NCI-H2196 treated with DMSO at 0.1 percent for 48 hours (cell line): ENCODE data around the gene C14orf93.

Experiments used
- DNase-seq: peaks from one replicate; lab custom pipeline; 2025; ENCODE audit not compliant: unreplicated experiment; lab: John Stamatoyannopoulos, UW

Gene C14orf93

GRCh38 chr14:23009939-23010726, at the start of gene C14orf93:
C14orf93 (minus strand) TSS chr14:23010143; CDS start chr14:22999023, 11,120 bp downstream.
- DNase-seq, result peak; percentile 60

- DNase-seq, result no peak
These were observed 48.9 kb upstream of the C14orf93 start for GRCh38 chr14:23058654-23059504.

- DNase-seq, result no peak
These were observed 48.1 kb upstream of the C14orf93 start for GRCh38 chr14:23057757-23058653.

GRCh38 chr14:23056956-23057756, 47.2 kb upstream of the C14orf93 start, which contains the start of gene CDH24:
CDH24 (minus strand) TSS chr14:23057520; CDS start chr14:23055733, 1,787 bp downstream.
- DNase-seq, result no peak

GRCh38 chr14:23056145-23056955, 46.4 kb upstream of the C14orf93 start:
- DNase-seq, result no peak

GRCh38 chr14:23055621-23056144, 45.7 kb upstream of the C14orf93 start:
- DNase-seq, result no peak

- DNase-seq, result no peak
These were observed 45.2 kb upstream of the C14orf93 start for GRCh38 chr14:23055147-23055550.

GRCh38 chr14:23054000-23054811, 44.3 kb upstream of the C14orf93 start:
- DNase-seq, result no peak

- DNase-seq, result no peak
These were observed 43.5 kb upstream of the C14orf93 start for GRCh38 chr14:23053426-23053825.

GRCh38 chr14:23052671-23053070, 42.7 kb upstream of the C14orf93 start:
- no peak for DNase-seq

GRCh38 chr14:23052182-23052623, 42.3 kb upstream of the C14orf93 start:
- DNase-seq, result no peak

- DNase-seq, result no peak
These were observed 41.5 kb upstream of the C14orf93 start for GRCh38 chr14:23051141-23052057.

- DNase-seq, result no peak
These were observed 39.1 kb upstream of the C14orf93 start for GRCh38 chr14:23049011-23049410.

- DNase-seq, result no peak
These were observed 38.1 kb upstream of the C14orf93 start for GRCh38 chr14:23047751-23048693.

- DNase-seq, result no peak
These were observed 37.2 kb upstream of the C14orf93 start for GRCh38 chr14:23047034-23047634.
